Measurements from ENCODE around the gene MTUS2. TPM values are rescaled to one million over a fixed set of nuclear protein-coding genes. Genes with fewer than 3 reads are reported as not detected.

MTUS2 gene
- total and polyA plus RNA-seq, 4 donors: under 0.01 to 0.70 (median 0.15) TPM

DNA sequence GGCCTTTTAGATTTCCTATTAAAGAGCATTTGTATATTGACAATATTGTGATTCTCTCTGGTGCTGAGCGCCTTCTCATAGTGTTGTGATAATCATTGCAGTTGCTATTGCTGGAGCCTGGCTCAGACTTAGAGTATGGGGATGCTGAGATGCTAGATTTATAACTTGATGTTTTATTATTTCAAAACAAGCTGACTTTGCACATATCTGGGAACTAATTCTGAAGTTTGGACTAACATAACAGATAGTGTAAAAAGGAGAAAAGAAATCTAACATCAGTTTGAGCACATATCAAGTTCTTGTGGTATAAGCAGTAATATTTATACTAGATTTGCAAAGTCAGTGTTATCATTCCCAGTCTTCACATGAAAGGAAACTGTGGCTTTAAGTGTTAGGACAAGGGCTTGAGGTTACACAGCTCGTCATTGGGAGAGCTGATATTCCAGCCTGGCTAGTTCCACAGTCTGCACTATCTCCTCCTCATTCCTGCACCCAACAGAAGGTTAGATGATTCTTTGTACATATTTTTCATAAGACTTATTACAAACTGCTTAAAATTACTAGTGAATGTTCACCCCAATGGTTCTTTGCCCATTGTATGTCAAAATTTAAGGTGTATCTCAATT lies 279.8 kb downstream of the MTUS2 start:
- no peaks in the 10 kb centered on the region for H3K9me3 ChIP-seq (ENCODE audit: control insufficient read depth in 4 of 4, low read length in 3 of 4)
- H3K4me3 ChIP-seq (ENCODE audit: low read depth in 1 of 3, low read length in 3 of 3): no peak overlapping the region
- H3K27ac ChIP-seq (ENCODE audit: low read depth in 1 of 2, low read length in 2 of 2): no peak overlapping the region
- no peak for DNase-seq (ENCODE audit: low spot score)
- 46% methylated on average over 2 of the region's 2 CpGs for WGBS
- H3K27me3 ChIP-seq (ENCODE audit: control insufficient read depth in 4 of 4, insufficient read depth in 4 of 4, low read length in 3 of 4): no peaks in the 10 kb centered on the region
- H3K36me3 ChIP-seq (ENCODE audit: control insufficient read depth in 4 of 4, insufficient read depth in 3 of 4, low read depth in 1 of 4, low read length in 3 of 4): no peaks in the 10 kb centered on the region
- no peaks in the 10 kb centered on the region for H3K4me1 ChIP-seq (ENCODE audit: control insufficient read depth in 4 of 4, insufficient read depth in 4 of 4, low read length in 3 of 4)
- TF ChIP-seq, protein P1, sequence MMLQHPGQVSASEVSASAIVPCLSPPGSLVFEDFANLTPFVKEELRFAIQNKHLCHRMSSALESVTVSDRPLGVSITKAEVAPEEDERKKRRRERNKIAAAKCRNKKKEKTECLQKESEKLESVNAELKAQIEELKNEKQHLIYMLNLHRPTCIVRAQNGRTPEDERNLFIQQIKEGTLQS (IDR thresholded peaks at IDR 0.05): no peak
- TF ChIP-seq FOXA2 (IDR thresholded peaks at IDR 0.05) (no peak), NR2F2 (IDR thresholded peaks at IDR 0.05) (no peak), EGR1 (IDR thresholded peaks at IDR 0.05; ENCODE audit: low read depth in 2 of 2) (no peak), FOXA1 (IDR thresholded peaks at IDR 0.05) (no peak), YY1 (IDR thresholded peaks at IDR 0.05) (no peak), RAD21 (IDR thresholded peaks at IDR 0.05) (no peak), SP1 (IDR thresholded peaks at IDR 0.05) (no peak), RXRA (IDR thresholded peaks at IDR 0.05) (no peak), TAF1 (conservative IDR thresholded peaks at IDR 0.05) (no peak), HNF4A (conservative IDR thresholded peaks at IDR 0.05) (no peak), HNF4G (IDR thresholded peaks at IDR 0.05) (no peak), GABPA (IDR thresholded peaks at IDR 0.05 in 1 of 2, conservative IDR thresholded peaks at IDR 0.05 in 1 of 2) (no peak), JUND (IDR thresholded peaks at IDR 0.05) (no peak)
- TF ChIP-seq, protein P2, sequence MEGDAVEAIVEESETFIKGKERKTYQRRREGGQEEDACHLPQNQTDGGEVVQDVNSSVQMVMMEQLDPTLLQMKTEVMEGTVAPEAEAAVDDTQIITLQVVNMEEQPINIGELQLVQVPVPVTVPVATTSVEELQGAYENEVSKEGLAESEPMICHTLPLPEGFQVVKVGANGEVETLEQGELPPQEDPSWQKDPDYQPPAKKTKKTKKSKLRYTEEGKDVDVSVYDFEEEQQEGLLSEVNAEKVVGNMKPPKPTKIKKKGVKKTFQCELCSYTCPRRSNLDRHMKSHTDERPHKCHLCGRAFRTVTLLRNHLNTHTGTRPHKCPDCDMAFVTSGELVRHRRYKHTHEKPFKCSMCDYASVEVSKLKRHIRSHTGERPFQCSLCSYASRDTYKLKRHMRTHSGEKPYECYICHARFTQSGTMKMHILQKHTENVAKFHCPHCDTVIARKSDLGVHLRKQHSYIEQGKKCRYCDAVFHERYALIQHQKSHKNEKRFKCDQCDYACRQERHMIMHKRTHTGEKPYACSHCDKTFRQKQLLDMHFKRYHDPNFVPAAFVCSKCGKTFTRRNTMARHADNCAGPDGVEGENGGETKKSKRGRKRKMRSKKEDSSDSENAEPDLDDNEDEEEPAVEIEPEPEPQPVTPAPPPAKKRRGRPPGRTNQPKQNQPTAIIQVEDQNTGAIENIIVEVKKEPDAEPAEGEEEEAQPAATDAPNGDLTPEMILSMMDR (IDR thresholded peaks at IDR 0.05; ENCODE audit: low read depth, low read length, missing input control): no peak
- TF ChIP-seq, protein P3, sequence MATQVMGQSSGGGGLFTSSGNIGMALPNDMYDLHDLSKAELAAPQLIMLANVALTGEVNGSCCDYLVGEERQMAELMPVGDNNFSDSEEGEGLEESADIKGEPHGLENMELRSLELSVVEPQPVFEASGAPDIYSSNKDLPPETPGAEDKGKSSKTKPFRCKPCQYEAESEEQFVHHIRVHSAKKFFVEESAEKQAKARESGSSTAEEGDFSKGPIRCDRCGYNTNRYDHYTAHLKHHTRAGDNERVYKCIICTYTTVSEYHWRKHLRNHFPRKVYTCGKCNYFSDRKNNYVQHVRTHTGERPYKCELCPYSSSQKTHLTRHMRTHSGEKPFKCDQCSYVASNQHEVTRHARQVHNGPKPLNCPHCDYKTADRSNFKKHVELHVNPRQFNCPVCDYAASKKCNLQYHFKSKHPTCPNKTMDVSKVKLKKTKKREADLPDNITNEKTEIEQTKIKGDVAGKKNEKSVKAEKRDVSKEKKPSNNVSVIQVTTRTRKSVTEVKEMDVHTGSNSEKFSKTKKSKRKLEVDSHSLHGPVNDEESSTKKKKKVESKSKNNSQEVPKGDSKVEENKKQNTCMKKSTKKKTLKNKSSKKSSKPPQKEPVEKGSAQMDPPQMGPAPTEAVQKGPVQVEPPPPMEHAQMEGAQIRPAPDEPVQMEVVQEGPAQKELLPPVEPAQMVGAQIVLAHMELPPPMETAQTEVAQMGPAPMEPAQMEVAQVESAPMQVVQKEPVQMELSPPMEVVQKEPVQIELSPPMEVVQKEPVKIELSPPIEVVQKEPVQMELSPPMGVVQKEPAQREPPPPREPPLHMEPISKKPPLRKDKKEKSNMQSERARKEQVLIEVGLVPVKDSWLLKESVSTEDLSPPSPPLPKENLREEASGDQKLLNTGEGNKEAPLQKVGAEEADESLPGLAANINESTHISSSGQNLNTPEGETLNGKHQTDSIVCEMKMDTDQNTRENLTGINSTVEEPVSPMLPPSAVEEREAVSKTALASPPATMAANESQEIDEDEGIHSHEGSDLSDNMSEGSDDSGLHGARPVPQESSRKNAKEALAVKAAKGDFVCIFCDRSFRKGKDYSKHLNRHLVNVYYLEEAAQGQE (IDR thresholded peaks at IDR 0.05): no peak
- TF ChIP-seq, protein P4, sequence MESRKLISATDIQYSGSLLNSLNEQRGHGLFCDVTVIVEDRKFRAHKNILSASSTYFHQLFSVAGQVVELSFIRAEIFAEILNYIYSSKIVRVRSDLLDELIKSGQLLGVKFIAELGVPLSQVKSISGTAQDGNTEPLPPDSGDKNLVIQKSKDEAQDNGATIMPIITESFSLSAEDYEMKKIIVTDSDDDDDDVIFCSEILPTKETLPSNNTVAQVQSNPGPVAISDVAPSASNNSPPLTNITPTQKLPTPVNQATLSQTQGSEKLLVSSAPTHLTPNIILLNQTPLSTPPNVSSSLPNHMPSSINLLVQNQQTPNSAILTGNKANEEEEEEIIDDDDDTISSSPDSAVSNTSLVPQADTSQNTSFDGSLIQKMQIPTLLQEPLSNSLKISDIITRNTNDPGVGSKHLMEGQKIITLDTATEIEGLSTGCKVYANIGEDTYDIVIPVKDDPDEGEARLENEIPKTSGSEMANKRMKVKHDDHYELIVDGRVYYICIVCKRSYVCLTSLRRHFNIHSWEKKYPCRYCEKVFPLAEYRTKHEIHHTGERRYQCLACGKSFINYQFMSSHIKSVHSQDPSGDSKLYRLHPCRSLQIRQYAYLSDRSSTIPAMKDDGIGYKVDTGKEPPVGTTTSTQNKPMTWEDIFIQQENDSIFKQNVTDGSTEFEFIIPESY (IDR thresholded peaks at IDR 0.05): no peak
- TF ChIP-seq, protein P5, sequence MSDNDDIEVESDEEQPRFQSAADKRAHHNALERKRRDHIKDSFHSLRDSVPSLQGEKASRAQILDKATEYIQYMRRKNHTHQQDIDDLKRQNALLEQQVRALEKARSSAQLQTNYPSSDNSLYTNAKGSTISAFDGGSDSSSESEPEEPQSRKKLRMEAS (IDR thresholded peaks at IDR 0.05): no peak
- H3K9ac ChIP-seq (ENCODE audit: low read depth in 1 of 2, low read length in 2 of 2): no peak overlapping the region
